Ovary (tissue), 9 donors: ENCODE data around the gene AIG1. TPM values are rescaled to one million over a fixed set of nuclear protein-coding genes. Genes with fewer than 3 reads are reported as not detected.
A peak's percentile ranks its signal among the peaks of the same experiment; 100 is the strongest.

Experiments
- DNase-seq, 5 donors: peaks; one replicate each; pipeline ENCODE4 v3.0.0-alpha.2; 2019 to 2020
- H3K27ac ChIP-seq, 2 donors: fragments of 200-600 bp; one replicate each; pipeline versions ENCODE4 v1.5.1 to v1.8.0; 2019 to 2022
- H3K27me3 ChIP-seq: fragments of 200-600 bp; one replicate; pipeline ENCODE4 v1.8.0; 2022
- H3K36me3 ChIP-seq: fragments of 200-600 bp; sonication (generic); one replicate; pipeline ENCODE4 v1.5.1; 2019
- H3K4me1 ChIP-seq: one replicate; pipeline ENCODE4 v1.8.1; 2013; ENCODE audit warnings: mild to moderate bottlenecking, moderate library complexity; ENCODE audit not compliant: insufficient read depth
- H3K4me3 ChIP-seq: fragments of 200-600 bp; sonication (generic); one replicate; pipeline ENCODE4 v1.5.1; 2017
- H3K9me3 ChIP-seq, 2 donors: fragments of 200-600 bp in 1 of 2; sonication (generic) in 1 of 2; one replicate each; pipeline versions ENCODE4 v1.5.1 to v1.8.1; 2013 to 2019; ENCODE audit warnings: mild to moderate bottlenecking in 1 of 2, moderate library complexity in 1 of 2
- CTCF ChIP-seq, 3 donors: fragments of 450-650 bp in 2 of 3; fragments of 200-600 bp in 1 of 3; IDR thresholded peaks; one replicate each; pipeline versions ENCODE4 v1.5.1 to v1.8.0; 2016 to 2022; ENCODE audit warnings: antibody characterized with exemption in 3 of 3, mild to moderate bottlenecking in 1 of 3
- EP300 ChIP-seq: sonication (generic); formaldehyde crosslinking; IDR thresholded peaks from one replicate; pipeline ENCODE4 v1.6.1; 2017; ENCODE audit warnings: antibody characterized with exemption
- POLR2A ChIP-seq: fragments of 450-650 bp; IDR thresholded peaks from one replicate; pipeline ENCODE4 v1.6.1; 2017; ENCODE audit warnings: antibody characterized with exemption, mild to moderate bottlenecking, moderate library complexity
- WGBS, 3 donors: extraction: QIAGEN DNeasy Blood & Tissue Kit in 1 of 3; methylation state at CpG; one replicate each; pipeline versions ENCODE4 v1.1.5 to v1.1.7; 2013 to 2017; 5-methylcytosine and 5-hydroxymethylcytosine counted together
- intact Hi-C, 4 donors: fragments of 100-400 bp; cut with DNase I; formaldehyde crosslinking; loops; one replicate each; pipeline versions ENCODE4 v1.11.0 to v1.15.1; 2022 to 2023
- polyA plus RNA-seq, 2 donors: library from polyadenylated mRNA; stranded (reverse); fragments of 200-250 nt in 1 of 2; fragments of 350-450 nt in 1 of 2; fragmentation: Illumina TruSeq in 1 of 2; extraction: RNeasy Lipid Tissue Mini Kit (QIAGEN cat#74804) in 1 of 2; gene quantifications; one replicate each; pipeline ENCODE4 v1.2.3, GENCODE V29; 2013 to 2014
- total RNA-seq, 7 donors: library from RNA; depleted of rRNA in 2 of 7; stranded (reverse); fragments of >200 nt in 2 of 7; fragmentation: NEBNext Ultra II Directional in 3 of 7; extraction: Animal tissue kit (Norgen Biotek cat#: 25700) in 3 of 7; gene quantifications; one replicate each; pipeline versions ENCODE4 v1.1.0 to v1.2.4, GENCODE V29; 2016 to 2023
- donor health status: DM: no; HTN: no; CAD: no; lungs with moderate emphysema.
- donor health status: DM: no; HTN: no; CAD: no.
- donor health status: Bipolar disorder and iron deficiency.
- donor health status: DM: yes; HTN: yes; CAD: no.
- donor health status: DM: no; HTN: no; CAD: no.
- donor health status: DM: yes; HTN: yes; CAD: no.

AIG1 gene
- total and polyA plus RNA-seq, 9 donors: 27.8 to 91.0 (median 37.3) TPM

GRCh38 chr6:143267760-143268159, 207.1 kb downstream of the AIG1 start:
- no peaks in the 10 kb centered on the region for H3K9me3 ChIP-seq
- no peak for TF ChIP-seq CTCF (IDR thresholded peaks at IDR 0.05)
- TF ChIP-seq POLR2A: no peak
- TF ChIP-seq EP300: no peak
- no peaks in the 10 kb centered on the region for H3K27me3 ChIP-seq
- WGBS, 3 donors: 79 to 97% (median 94%) methylated on average over 2 of the region's 2 CpGs
- no peak for DNase-seq
- no peak overlapping the region for H3K4me3 ChIP-seq
- no peak overlapping the region for H3K27ac ChIP-seq
- peaks cover 7% of the 10 kb centered on the region for H3K4me1 ChIP-seq
- H3K36me3 ChIP-seq: no peaks in the 10 kb centered on the region
- intact Hi-C loops: loop anchor here in 1 of 4 donors (1.0 kb wide), 1 partner anchor 20 kb away; no protein-coding TSS in a partner anchor

GRCh38 chr6:143268439-143268838, 207.8 kb downstream of the AIG1 start:
- WGBS, 3 donors: 96 to 97% (median 96%) methylated on average over 1 of the region's 1 CpG
- no peak overlapping the region for H3K27ac ChIP-seq
- no peak overlapping the region for H3K4me3 ChIP-seq
- intact Hi-C loops: loop anchor here in 1 of 4 donors (1.0 kb wide), 1 partner anchor 21 kb away; no protein-coding TSS in a partner anchor
- no peaks in the 10 kb centered on the region for H3K27me3 ChIP-seq
- no peaks in the 10 kb centered on the region for H3K36me3 ChIP-seq
- no peak for DNase-seq
- TF ChIP-seq CTCF (IDR thresholded peaks at IDR 0.05) (no peak), EP300 (no peak), POLR2A (no peak)
- no peaks in the 10 kb centered on the region for H3K9me3 ChIP-seq
- H3K4me1 ChIP-seq: peaks cover 7% of the 10 kb centered on the region

GRCh38 chr6:143270026-143270425, 209.3 kb downstream of the AIG1 start:
- intact Hi-C loops: no loop called here
- Histone ChIP-seq H3K27ac (no peak overlapping the region), H3K4me3 (no peak overlapping the region), H3K36me3 (no peaks in the 10 kb centered on the region), H3K4me1 (peaks cover 7% of the 10 kb centered on the region), H3K27me3 (no peaks in the 10 kb centered on the region), H3K9me3 (no peaks in the 10 kb centered on the region)
- no peak for DNase-seq
- no peak for TF ChIP-seq POLR2A
- 91 to 98% (median 97%) methylated on average over 1 of the region's 1 CpG for WGBS, 3 donors

GRCh38 chr6:143271024-143271423, 210.3 kb downstream of the AIG1 start:
- peak; percentile 51 to 61 (median 61) for DNase-seq
- no peaks in the 10 kb centered on the region for H3K9me3 ChIP-seq
- no peaks in the 10 kb centered on the region for H3K36me3 ChIP-seq
- H3K4me1 ChIP-seq: peaks cover 5% of the 10 kb centered on the region
- TF ChIP-seq CTCF (IDR thresholded peaks at IDR 0.05): no peak
- intact Hi-C loops: no loop called here
- no peaks in the 10 kb centered on the region for H3K27me3 ChIP-seq
- H3K27ac ChIP-seq: no peak overlapping the region
- WGBS, 3 donors: 23 to 31% (median 26%) methylated on average over 4 of the region's 4 CpGs
- no peak overlapping the region for H3K4me3 ChIP-seq

- no peak overlapping the region for H3K4me3 ChIP-seq
- H3K27me3 ChIP-seq: no peaks in the 10 kb centered on the region
- TF ChIP-seq CTCF (IDR thresholded peaks at IDR 0.05) (no peak), EP300 (no peak), POLR2A (no peak)
- no peak overlapping the region for H3K27ac ChIP-seq
- no peaks in the 10 kb centered on the region for H3K4me1 ChIP-seq
- no peak for DNase-seq
- intact Hi-C loops: no loop called here
- no peaks in the 10 kb centered on the region for H3K9me3 ChIP-seq
- no peaks in the 10 kb centered on the region for H3K36me3 ChIP-seq
- WGBS, 3 donors: 88 to 91% (median 89%) methylated on average over 4 of the region's 4 CpGs
Measured at GRCh38 chr6:143276436-143276835, 215.7 kb downstream of the AIG1 start.
